ENCODE measurements around the gene DMP1. TPM values are rescaled to one million over a fixed set of nuclear protein-coding genes. Genes with fewer than 3 reads are reported as not detected.

DMP1 gene
- total RNA-seq, 1 donor from 2014 or later, result not detected

GRCh38 chr4:87633243-87633642, 16.8 kb upstream of the DMP1 start:
- H3K27me3 Mint-ChIP-seq (ENCODE audit: low read depth), result no peaks in the 10 kb centered on the region
- peaks cover 29% of the 10 kb centered on the region for H3K4me1 Mint-ChIP-seq
- peak overlapping the region; percentile 22 for H3K27ac Mint-ChIP-seq
- TF ChIP-seq, protein P1, sequence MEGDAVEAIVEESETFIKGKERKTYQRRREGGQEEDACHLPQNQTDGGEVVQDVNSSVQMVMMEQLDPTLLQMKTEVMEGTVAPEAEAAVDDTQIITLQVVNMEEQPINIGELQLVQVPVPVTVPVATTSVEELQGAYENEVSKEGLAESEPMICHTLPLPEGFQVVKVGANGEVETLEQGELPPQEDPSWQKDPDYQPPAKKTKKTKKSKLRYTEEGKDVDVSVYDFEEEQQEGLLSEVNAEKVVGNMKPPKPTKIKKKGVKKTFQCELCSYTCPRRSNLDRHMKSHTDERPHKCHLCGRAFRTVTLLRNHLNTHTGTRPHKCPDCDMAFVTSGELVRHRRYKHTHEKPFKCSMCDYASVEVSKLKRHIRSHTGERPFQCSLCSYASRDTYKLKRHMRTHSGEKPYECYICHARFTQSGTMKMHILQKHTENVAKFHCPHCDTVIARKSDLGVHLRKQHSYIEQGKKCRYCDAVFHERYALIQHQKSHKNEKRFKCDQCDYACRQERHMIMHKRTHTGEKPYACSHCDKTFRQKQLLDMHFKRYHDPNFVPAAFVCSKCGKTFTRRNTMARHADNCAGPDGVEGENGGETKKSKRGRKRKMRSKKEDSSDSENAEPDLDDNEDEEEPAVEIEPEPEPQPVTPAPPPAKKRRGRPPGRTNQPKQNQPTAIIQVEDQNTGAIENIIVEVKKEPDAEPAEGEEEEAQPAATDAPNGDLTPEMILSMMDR (IDR thresholded peaks at IDR 0.05; ENCODE audit: unreplicated experiment), result no peak
- no peak for DNase-seq (ENCODE audit: low spot score in 2 of 2, unreplicated experiment in 2 of 2)
- peaks cover 3% of the 10 kb centered on the region for H3K36me3 Mint-ChIP-seq
- H3K4me3 Mint-ChIP-seq, result peak overlapping the region; percentile 15
- H3K9me3 Mint-ChIP-seq, result peaks cover 17% of the 10 kb centered on the region

DNA sequence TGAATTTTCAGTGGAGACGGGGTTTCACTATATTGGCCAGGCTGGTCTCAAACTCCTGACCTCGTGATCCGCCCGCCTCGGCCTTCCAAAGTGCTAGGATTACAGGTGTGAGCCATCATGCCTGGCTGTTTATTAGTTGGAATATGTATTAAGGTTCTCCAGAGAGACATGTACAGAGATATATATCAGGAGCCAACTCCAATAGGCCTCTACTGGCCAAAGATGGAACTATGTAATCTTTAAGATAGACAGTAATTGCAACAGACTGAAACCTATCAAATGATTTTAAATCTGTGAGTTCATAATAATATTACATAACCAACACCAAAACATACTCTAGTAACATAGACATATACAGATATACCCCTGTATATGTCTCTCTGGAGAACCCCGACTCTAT, 5.8 kb upstream of the DMP1 start:
- no peak overlapping the region for H3K27ac Mint-ChIP-seq
- no peaks in the 10 kb centered on the region for H3K4me1 Mint-ChIP-seq
- peaks cover 20% of the 10 kb centered on the region for H3K9me3 Mint-ChIP-seq
- H3K4me3 Mint-ChIP-seq, result no peak overlapping the region
- H3K36me3 Mint-ChIP-seq, result no peaks in the 10 kb centered on the region
- TF ChIP-seq, protein P1 (IDR thresholded peaks at IDR 0.05; ENCODE audit: unreplicated experiment), result no peak
- DNase-seq (ENCODE audit: low spot score in 2 of 2, unreplicated experiment in 2 of 2), result no peak
- no peaks in the 10 kb centered on the region for H3K27me3 Mint-ChIP-seq (ENCODE audit: low read depth)

GRCh38 chr4:87650938-87651337, 858 bp downstream of the DMP1 start:
- Mint-ChIP-seq H3K27me3 (ENCODE audit: low read depth) (no peaks in the 10 kb centered on the region), H3K9me3 (no peaks in the 10 kb centered on the region), H3K4me1 (no peaks in the 10 kb centered on the region), H3K27ac (no peak overlapping the region), H3K4me3 (no peak overlapping the region), H3K36me3 (no peaks in the 10 kb centered on the region)
- no peak for DNase-seq (ENCODE audit: low spot score in 2 of 2, unreplicated experiment in 2 of 2)
- TF ChIP-seq, protein P1 (IDR thresholded peaks at IDR 0.05; ENCODE audit: unreplicated experiment), result no peak

GRCh38 chr4:87651941-87652340, 1.9 kb downstream of the DMP1 start:
- Mint-ChIP-seq H3K27ac (no peak overlapping the region), H3K27me3 (ENCODE audit: low read depth) (no peaks in the 10 kb centered on the region), H3K9me3 (no peaks in the 10 kb centered on the region), H3K36me3 (no peaks in the 10 kb centered on the region), H3K4me3 (no peak overlapping the region), H3K4me1 (no peaks in the 10 kb centered on the region)
- TF ChIP-seq, protein P1 (IDR thresholded peaks at IDR 0.05; ENCODE audit: unreplicated experiment), result no peak
- no peak for DNase-seq (ENCODE audit: low spot score in 2 of 2, unreplicated experiment in 2 of 2)

- H3K9me3 Mint-ChIP-seq, result no peaks in the 10 kb centered on the region
Measured at GRCh38 chr4:87654487-87655044, 4.5 kb downstream of the DMP1 start.

More at GRCh38 chr4:87654487-87655044, 4.5 kb downstream of the DMP1 start:
- Mint-ChIP-seq H3K27ac (no peak overlapping the region), H3K4me3 (no peak overlapping the region), H3K36me3 (no peaks in the 10 kb centered on the region), H3K4me1 (peaks cover 6% of the 10 kb centered on the region), H3K27me3 (ENCODE audit: low read depth) (no peaks in the 10 kb centered on the region)
- TF ChIP-seq, protein P1 (IDR thresholded peaks at IDR 0.05; ENCODE audit: unreplicated experiment), result no peak
- DNase-seq (ENCODE audit: low spot score in 2 of 2, unreplicated experiment in 2 of 2), result no peak

Measured in mesothelial cell of epicardium (in vitro differentiated cells).